Mammary epithelial cell (primary cell): Measurements from ENCODE around the gene MAGI1.

Source experiments
- EZH2 ChIP-seq: IDR thresholded peaks from 2 replicates; pipeline ENCODE4 v1.6.1; 2012; ENCODE audit warnings: low read length, inconsistent platforms, borderline replicate concordance
- TF ChIP-seq, protein P1 (sequence below), 2 donors: IDR thresholded peaks in 1 of 2; conservative IDR thresholded peaks in 1 of 2; 2 replicates each; pipeline ENCODE4 v1.5.1; 2011 to 2012; ENCODE audit warnings: inconsistent platforms in 2 of 2, low read length in 2 of 2, mild to moderate bottlenecking in 2 of 2, control low read depth in 1 of 2, low read depth in 1 of 2; ENCODE audit not compliant: insufficient read depth in 1 of 2; ENCODE audit errors: extremely low read depth in 1 of 2

DNA sequence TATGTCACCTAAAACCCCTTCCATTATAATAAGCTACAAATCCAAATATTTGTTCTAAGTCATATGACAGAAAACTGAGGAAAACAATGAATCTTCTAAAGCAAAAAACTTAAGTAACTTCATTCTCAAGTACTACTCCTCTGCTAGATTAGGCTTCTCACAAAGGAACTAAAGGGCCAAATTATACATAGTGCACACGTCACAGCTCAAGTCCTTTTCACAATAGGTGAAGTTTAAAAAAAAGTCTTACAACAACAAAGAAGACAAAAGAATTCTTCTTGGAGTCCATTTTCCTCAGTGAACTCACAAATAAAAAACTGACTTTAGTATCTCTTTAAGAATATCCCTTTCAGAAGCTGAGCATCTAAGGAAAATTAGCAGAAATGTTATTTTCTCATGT lies 479.9 kb downstream of the MAGI1 start:
- TF ChIP-seq, protein P1, sequence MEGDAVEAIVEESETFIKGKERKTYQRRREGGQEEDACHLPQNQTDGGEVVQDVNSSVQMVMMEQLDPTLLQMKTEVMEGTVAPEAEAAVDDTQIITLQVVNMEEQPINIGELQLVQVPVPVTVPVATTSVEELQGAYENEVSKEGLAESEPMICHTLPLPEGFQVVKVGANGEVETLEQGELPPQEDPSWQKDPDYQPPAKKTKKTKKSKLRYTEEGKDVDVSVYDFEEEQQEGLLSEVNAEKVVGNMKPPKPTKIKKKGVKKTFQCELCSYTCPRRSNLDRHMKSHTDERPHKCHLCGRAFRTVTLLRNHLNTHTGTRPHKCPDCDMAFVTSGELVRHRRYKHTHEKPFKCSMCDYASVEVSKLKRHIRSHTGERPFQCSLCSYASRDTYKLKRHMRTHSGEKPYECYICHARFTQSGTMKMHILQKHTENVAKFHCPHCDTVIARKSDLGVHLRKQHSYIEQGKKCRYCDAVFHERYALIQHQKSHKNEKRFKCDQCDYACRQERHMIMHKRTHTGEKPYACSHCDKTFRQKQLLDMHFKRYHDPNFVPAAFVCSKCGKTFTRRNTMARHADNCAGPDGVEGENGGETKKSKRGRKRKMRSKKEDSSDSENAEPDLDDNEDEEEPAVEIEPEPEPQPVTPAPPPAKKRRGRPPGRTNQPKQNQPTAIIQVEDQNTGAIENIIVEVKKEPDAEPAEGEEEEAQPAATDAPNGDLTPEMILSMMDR (conservative IDR thresholded peaks at IDR 0.05 in 1 of 2, IDR thresholded peaks at IDR 0.05 in 1 of 2; ENCODE audit: extremely low read depth in 1 of 2, insufficient read depth in 1 of 2, low read depth in 1 of 2, low read length in 2 of 2), result no peak
- no peak for TF ChIP-seq EZH2
